Measurements from ENCODE around the gene VKORC1L1. TPM values are rescaled to one million over a fixed set of nuclear protein-coding genes. Genes with fewer than 3 reads are reported as not detected.

Gene VKORC1L1
- total RNA-seq, 1 donor from 2014 or later, result 16.0 TPM

DNA sequence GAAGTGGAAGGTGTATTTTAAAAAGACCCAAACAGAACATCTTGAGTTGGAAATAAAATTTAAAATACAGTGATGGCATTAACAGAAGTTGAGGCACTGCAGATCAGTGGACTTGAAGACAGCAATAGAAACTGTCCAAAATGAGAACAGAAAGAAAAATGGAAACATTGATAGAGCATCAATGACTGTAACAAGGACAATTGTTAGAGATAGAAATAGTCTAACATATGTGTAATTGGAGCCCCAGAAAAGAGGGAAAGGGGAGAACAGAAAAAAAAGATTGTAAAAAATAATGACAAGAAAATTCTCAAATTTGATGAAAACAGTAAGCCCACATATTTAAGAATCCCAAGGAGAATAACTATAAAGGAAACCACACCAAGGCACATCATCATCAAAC is 29.4 kb downstream of the VKORC1L1 start:
- no peaks in the 10 kb centered on the region for H3K27me3 ChIP-seq
- peaks cover 26% of the 10 kb centered on the region for H3K9me3 Mint-ChIP-seq
- H3F3A ChIP-seq (ENCODE audit: low read depth), result no peaks in the 10 kb centered on the region
- H3K27ac Mint-ChIP-seq, result no peak overlapping the region
- no peak overlapping the region for H2AFZ ChIP-seq (replicated peaks)
- H3K36me3 Mint-ChIP-seq, result peaks cover 26% of the 10 kb centered on the region
- H3K27ac ChIP-seq, result no peak overlapping the region
- H3K9me3 ChIP-seq (ENCODE audit: low read depth), result no peaks in the 10 kb centered on the region
- H3K4me3 ChIP-seq, result no peak overlapping the region
- H3K4me3 Mint-ChIP-seq, result no peak overlapping the region
- H4K20me1 ChIP-seq (ENCODE audit: low read depth), result peaks cover under 1% of the 10 kb centered on the region
- H3K36me3 ChIP-seq, result peaks cover 3% of the 10 kb centered on the region
- no peaks in the 10 kb centered on the region for H3K4me1 ChIP-seq
- no peaks in the 10 kb centered on the region for H3K27me3 Mint-ChIP-seq (ENCODE audit: insufficient read depth, low read depth)
- no peak overlapping the region for H3K4me2 ChIP-seq
- no peaks in the 10 kb centered on the region for H3K79me2 ChIP-seq (ENCODE audit: low read depth)
- H3K4me1 Mint-ChIP-seq, result peaks cover under 1% of the 10 kb centered on the region
- no peak for DNase-seq (ENCODE audit: low spot score)
- H3K9ac ChIP-seq, result no peak overlapping the region
- TF ChIP-seq, protein P1, sequence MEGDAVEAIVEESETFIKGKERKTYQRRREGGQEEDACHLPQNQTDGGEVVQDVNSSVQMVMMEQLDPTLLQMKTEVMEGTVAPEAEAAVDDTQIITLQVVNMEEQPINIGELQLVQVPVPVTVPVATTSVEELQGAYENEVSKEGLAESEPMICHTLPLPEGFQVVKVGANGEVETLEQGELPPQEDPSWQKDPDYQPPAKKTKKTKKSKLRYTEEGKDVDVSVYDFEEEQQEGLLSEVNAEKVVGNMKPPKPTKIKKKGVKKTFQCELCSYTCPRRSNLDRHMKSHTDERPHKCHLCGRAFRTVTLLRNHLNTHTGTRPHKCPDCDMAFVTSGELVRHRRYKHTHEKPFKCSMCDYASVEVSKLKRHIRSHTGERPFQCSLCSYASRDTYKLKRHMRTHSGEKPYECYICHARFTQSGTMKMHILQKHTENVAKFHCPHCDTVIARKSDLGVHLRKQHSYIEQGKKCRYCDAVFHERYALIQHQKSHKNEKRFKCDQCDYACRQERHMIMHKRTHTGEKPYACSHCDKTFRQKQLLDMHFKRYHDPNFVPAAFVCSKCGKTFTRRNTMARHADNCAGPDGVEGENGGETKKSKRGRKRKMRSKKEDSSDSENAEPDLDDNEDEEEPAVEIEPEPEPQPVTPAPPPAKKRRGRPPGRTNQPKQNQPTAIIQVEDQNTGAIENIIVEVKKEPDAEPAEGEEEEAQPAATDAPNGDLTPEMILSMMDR (IDR thresholded peaks at IDR 0.05), result no peak
- TF ChIP-seq EZH2 (IDR thresholded peaks at IDR 0.05), result no peak
- TF ChIP-seq EZH2phosphoT487 (IDR thresholded peaks at IDR 0.05), result no peak

DNA sequence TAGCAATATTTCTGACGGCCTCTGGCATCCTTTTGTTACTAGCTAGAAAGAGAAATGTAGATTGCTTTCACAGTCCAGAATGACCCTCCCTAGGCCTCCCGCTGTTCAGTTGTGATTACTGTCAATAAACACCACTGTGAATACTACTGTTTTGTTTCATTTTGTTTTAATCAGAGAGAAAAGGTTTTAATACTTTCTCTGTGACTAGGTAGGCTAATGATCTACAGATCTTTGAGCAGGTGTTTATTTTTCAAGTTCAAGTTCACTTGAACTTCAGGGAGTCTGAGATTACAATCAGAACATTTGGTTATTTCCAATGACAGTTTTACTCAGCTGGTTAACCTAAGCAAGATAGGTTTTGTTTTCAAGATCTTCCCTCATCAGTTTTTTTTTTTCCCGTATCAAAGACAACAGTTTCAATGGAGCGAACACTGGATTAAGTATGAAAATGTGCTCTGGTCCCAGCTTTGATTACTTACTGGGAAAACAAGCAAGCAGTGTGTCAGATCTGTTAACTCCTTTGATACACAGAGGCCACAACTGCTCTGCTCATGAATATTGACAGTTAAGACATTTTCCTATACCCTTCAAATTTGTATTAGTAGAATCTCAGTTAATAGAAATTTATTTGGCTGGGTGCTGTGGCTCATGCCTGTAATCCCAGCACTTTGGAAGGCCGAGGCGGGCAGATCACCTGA is 34.8 kb downstream of the VKORC1L1 start:
- DNase-seq (ENCODE audit: low spot score), result no peak
- H3K4me2 ChIP-seq, result no peak overlapping the region
- H4K20me1 ChIP-seq (ENCODE audit: low read depth), result peaks cover 5% of the 10 kb centered on the region
- no peak overlapping the region for H2AFZ ChIP-seq (replicated peaks)
- no peak overlapping the region for H3K27ac ChIP-seq
- no peak overlapping the region for H3K4me3 Mint-ChIP-seq
- H3K79me2 ChIP-seq (ENCODE audit: low read depth), result peaks cover 11% of the 10 kb centered on the region
- H3K36me3 Mint-ChIP-seq, result peaks cover 5% of the 10 kb centered on the region
- H3K27me3 ChIP-seq, result no peaks in the 10 kb centered on the region
- H3K27ac Mint-ChIP-seq, result no peak overlapping the region
- no peaks in the 10 kb centered on the region for H3F3A ChIP-seq (ENCODE audit: low read depth)
- H3K9me3 ChIP-seq (ENCODE audit: low read depth), result no peaks in the 10 kb centered on the region
- no peaks in the 10 kb centered on the region for H3K27me3 Mint-ChIP-seq (ENCODE audit: insufficient read depth, low read depth)
- peaks cover 3% of the 10 kb centered on the region for H3K4me1 ChIP-seq
- no peak overlapping the region for H3K4me3 ChIP-seq
- peaks cover 8% of the 10 kb centered on the region for H3K9me3 Mint-ChIP-seq
- peaks cover 3% of the 10 kb centered on the region for H3K36me3 ChIP-seq
- TF ChIP-seq, protein P1 (IDR thresholded peaks at IDR 0.05), result no peak
- TF ChIP-seq EZH2 (IDR thresholded peaks at IDR 0.05) (no peak), EZH2phosphoT487 (IDR thresholded peaks at IDR 0.05) (no peak)
- peaks cover 6% of the 10 kb centered on the region for H3K4me1 Mint-ChIP-seq
- H3K9ac ChIP-seq, result no peak overlapping the region

DNA sequence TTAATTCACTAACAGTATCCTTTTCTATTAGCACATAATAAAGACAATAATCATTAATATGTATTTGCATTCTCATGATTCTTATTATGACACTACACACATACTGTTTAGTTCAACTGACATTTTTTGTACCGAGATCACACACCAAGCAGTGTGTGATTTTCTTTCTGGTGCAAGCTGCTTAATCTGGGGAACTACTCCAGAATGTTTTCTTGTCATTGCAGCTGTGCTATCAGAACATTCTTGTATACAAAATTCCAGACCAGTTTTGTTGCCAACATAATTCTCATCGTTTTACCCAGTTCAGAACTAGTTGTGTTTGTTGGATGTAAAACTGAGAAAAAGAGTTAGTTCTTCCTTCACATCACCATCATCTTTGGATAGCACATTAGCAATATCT is 37.4 kb downstream of the VKORC1L1 start:
- peaks cover 4% of the 10 kb centered on the region for H3K9me3 Mint-ChIP-seq
- H3K4me2 ChIP-seq, result no peak overlapping the region
- H2AFZ ChIP-seq (replicated peaks), result no peak overlapping the region
- H3K4me1 Mint-ChIP-seq, result peaks cover 6% of the 10 kb centered on the region
- H3K36me3 ChIP-seq, result no peaks in the 10 kb centered on the region
- H3K9ac ChIP-seq, result no peak overlapping the region
- peaks cover 8% of the 10 kb centered on the region for H3K36me3 Mint-ChIP-seq
- no peak overlapping the region for H3K27ac ChIP-seq
- H3K27me3 Mint-ChIP-seq (ENCODE audit: insufficient read depth, low read depth), result no peaks in the 10 kb centered on the region
- H4K20me1 ChIP-seq (ENCODE audit: low read depth), result peaks cover 5% of the 10 kb centered on the region
- H3K4me3 Mint-ChIP-seq, result no peak overlapping the region
- no peak overlapping the region for H3K4me3 ChIP-seq
- H3K9me3 ChIP-seq (ENCODE audit: low read depth), result no peaks in the 10 kb centered on the region
- no peaks in the 10 kb centered on the region for H3F3A ChIP-seq (ENCODE audit: low read depth)
- peaks cover 3% of the 10 kb centered on the region for H3K4me1 ChIP-seq
- H3K27me3 ChIP-seq, result no peaks in the 10 kb centered on the region
- TF ChIP-seq, protein P1 (IDR thresholded peaks at IDR 0.05), result no peak
- TF ChIP-seq EZH2 (IDR thresholded peaks at IDR 0.05) (no peak), EZH2phosphoT487 (IDR thresholded peaks at IDR 0.05) (no peak)
- DNase-seq (ENCODE audit: low spot score), result no peak
- peaks cover 22% of the 10 kb centered on the region for H3K79me2 ChIP-seq (ENCODE audit: low read depth)
- H3K27ac Mint-ChIP-seq, result no peak overlapping the region

Data from neural progenitor cell (in vitro differentiated cells).